Fibroblast of lung (primary cell): ENCODE measurements around the gene LAMC3. TPM values are rescaled to one million over a fixed set of nuclear protein-coding genes. Genes with fewer than 3 reads are reported as not detected.

Experiments used
- DNase-seq, 2 donors: peaks; one replicate each; pipeline versions ENCODE4 v3.0.0 to v3.0.0-alpha.2; 2010; ENCODE audit warnings: low read depth in 2 of 2
- H2AFZ ChIP-seq: 2 replicates; pipeline ENCODE4 v1.5.1; 2012; ENCODE audit warnings: low read length, control low read depth, inconsistent platforms
- H3K27ac ChIP-seq: 2 replicates; pipeline ENCODE4 v1.5.1; 2011; ENCODE audit warnings: low read length, control low read depth; ENCODE audit not compliant: insufficient read depth
- H3K27me3 ChIP-seq: 2 replicates; pipeline ENCODE4 v1.5.1; 2011; ENCODE audit warnings: mild to moderate bottlenecking, low read length; ENCODE audit not compliant: control insufficient read depth, insufficient read depth
- H3K36me3 ChIP-seq: 2 replicates; pipeline ENCODE4 v1.5.1; 2011; ENCODE audit warnings: low read length; ENCODE audit not compliant: control insufficient read depth, insufficient read depth
- H3K4me1 ChIP-seq: 2 replicates; pipeline ENCODE4 v1.5.1; 2011; ENCODE audit warnings: low read length; ENCODE audit not compliant: control insufficient read depth, insufficient read depth; ENCODE audit errors: extremely low read depth
- H3K4me2 ChIP-seq: 2 replicates; pipeline ENCODE4 v1.5.1; 2011; ENCODE audit warnings: low read length, control low read depth; ENCODE audit not compliant: insufficient read depth; ENCODE audit errors: extremely low read depth
- H3K4me3 ChIP-seq, 4 experiments: fragments of 200-600 bp in 1 of 4; sonication (generic) in 1 of 4; replicated peaks in 1 of 4; 2 replicates each; pipeline ENCODE4 v1.5.1; 2011 to 2016; ENCODE audit warnings: low read length in 4 of 4, low read depth in 3 of 4, mild to moderate bottlenecking in 3 of 4, control low read depth in 2 of 4, inconsistent platforms in 1 of 4, mixed read lengths in 1 of 4; ENCODE audit not compliant: insufficient read depth in 1 of 4; ENCODE audit errors: control extremely low read depth in 1 of 4
- H3K79me2 ChIP-seq: 2 replicates; pipeline ENCODE4 v1.5.1; 2012; ENCODE audit warnings: mild to moderate bottlenecking, low read length, inconsistent platforms; ENCODE audit not compliant: control insufficient read depth, insufficient read depth
- H3K9ac ChIP-seq: 2 replicates; pipeline ENCODE4 v1.5.1; 2011; ENCODE audit warnings: mild to moderate bottlenecking, low read length, control low read depth; ENCODE audit not compliant: insufficient read depth
- H3K9me3 ChIP-seq: 2 replicates; pipeline ENCODE4 v1.5.1; 2012; ENCODE audit warnings: low read depth, low read length; ENCODE audit not compliant: control insufficient read depth, insufficient read depth
- H4K20me1 ChIP-seq: 2 replicates; pipeline ENCODE4 v1.5.1; 2011; ENCODE audit warnings: low read length; ENCODE audit not compliant: control insufficient read depth, insufficient read depth; ENCODE audit errors: extremely low read depth
- CTCF ChIP-seq, 2 donors: IDR thresholded peaks in 1 of 2; conservative IDR thresholded peaks in 1 of 2; 1 replicate in 1 of 2; 2 replicates in 1 of 2; pipeline ENCODE4 v1.5.1; 2011 to 2012; ENCODE audit warnings: low read length in 2 of 2, control low read depth in 1 of 2, inconsistent platforms in 1 of 2, low read depth in 1 of 2, mild to moderate bottlenecking in 1 of 2
- EZH2 ChIP-seq: IDR thresholded peaks from 2 replicates; pipeline ENCODE4 v1.5.1; 2012; ENCODE audit warnings: low read length, control low read depth, mild to moderate bottlenecking; ENCODE audit errors: missing control alignments
- polyA plus RNA-seq, 2 donors: library from polyadenylated mRNA; depleted of rRNA in 1 of 2; stranded (reverse) in 1 of 2; unstranded in 1 of 2; fragments of >200 nt; gene quantifications; 2 replicates each; pipeline ENCODE4 v1.2.1, GENCODE V29; 2011 to 2012; ENCODE audit warnings: missing spikeins in 1 of 2
- total RNA-seq: library from RNA; depleted of rRNA; stranded (reverse); fragments of >200 nt; gene quantifications from 2 replicates; pipeline ENCODE4 v1.2.1, GENCODE V29; 2014

LAMC3 gene
- total and polyA plus RNA-seq, 2 donors (not counting 1 experiment from before 2014, with no cell fraction given), result 0.17 to 1.4 TPM

GRCh38 chr9:130990978-130991777 is 17.8 kb upstream of the LAMC3 start:
- Histone ChIP-seq H3K4me1 (peaks cover 8% of the 10 kb centered on the region), H2AFZ (no peak overlapping the region), H3K79me2 (no peaks in the 10 kb centered on the region), H3K4me2 (no peak overlapping the region), H3K4me3 (no peak overlapping the region), H3K36me3 (no peaks in the 10 kb centered on the region), H3K27me3 (peaks cover 8% of the 10 kb centered on the region), H3K9me3 (no peaks in the 10 kb centered on the region), H3K27ac (no peak overlapping the region), H3K9ac (no peak overlapping the region), H4K20me1 (no peaks in the 10 kb centered on the region)
- TF ChIP-seq EZH2, result no peak
- no peak for TF ChIP-seq CTCF (conservative IDR thresholded peaks at IDR 0.05 in 1 of 2, IDR thresholded peaks at IDR 0.05 in 1 of 2; ENCODE audit: low read depth in 1 of 2, low read length in 2 of 2)
- no peak for DNase-seq

- H3K4me1 ChIP-seq, result peaks cover 8% of the 10 kb centered on the region
- H3K9ac ChIP-seq, result no peak overlapping the region
- H3K4me2 ChIP-seq, result no peak overlapping the region
- no peak overlapping the region for H3K4me3 ChIP-seq
- H2AFZ ChIP-seq, result no peak overlapping the region
- peaks cover 8% of the 10 kb centered on the region for H3K27me3 ChIP-seq
- no peaks in the 10 kb centered on the region for H4K20me1 ChIP-seq
- no peaks in the 10 kb centered on the region for H3K9me3 ChIP-seq
- TF ChIP-seq EZH2, result no peak
- no peak for TF ChIP-seq CTCF (conservative IDR thresholded peaks at IDR 0.05 in 1 of 2, IDR thresholded peaks at IDR 0.05 in 1 of 2; ENCODE audit: low read depth in 1 of 2, low read length in 2 of 2)
- H3K79me2 ChIP-seq, result no peaks in the 10 kb centered on the region
- H3K27ac ChIP-seq, result no peak overlapping the region
- H3K36me3 ChIP-seq, result no peaks in the 10 kb centered on the region
- DNase-seq, result no peak
Observed at GRCh38 chr9:130991778-130992681, 16.9 kb upstream of the LAMC3 start.

- no peaks in the 10 kb centered on the region for H4K20me1 ChIP-seq
- DNase-seq, result no peak
- TF ChIP-seq CTCF (conservative IDR thresholded peaks at IDR 0.05 in 1 of 2, IDR thresholded peaks at IDR 0.05 in 1 of 2; ENCODE audit: low read depth in 1 of 2, low read length in 2 of 2) (no peak), EZH2 (no peak)
- H3K9me3 ChIP-seq, result no peaks in the 10 kb centered on the region
- H2AFZ ChIP-seq, result no peak overlapping the region
- H3K4me3 ChIP-seq, result no peak overlapping the region
- H3K4me1 ChIP-seq, result peaks cover 8% of the 10 kb centered on the region
- no peak overlapping the region for H3K27ac ChIP-seq
- no peaks in the 10 kb centered on the region for H3K36me3 ChIP-seq
- H3K27me3 ChIP-seq, result peaks cover 3% of the 10 kb centered on the region
- no peaks in the 10 kb centered on the region for H3K79me2 ChIP-seq
- H3K9ac ChIP-seq, result no peak overlapping the region
- H3K4me2 ChIP-seq, result no peak overlapping the region
Observed at GRCh38 chr9:130992682-130993032, 16.3 kb upstream of the LAMC3 start.
